ENCODE data around the gene PGR. TPM values are rescaled to one million over a fixed set of nuclear protein-coding genes. Genes with fewer than 3 reads are reported as not detected.
A peak's percentile ranks its signal among the peaks of the same experiment; 100 is the strongest.

The PGR gene
- total RNA-seq, 1 donor = 0.63 TPM

- no peak overlapping the region for H3K4me3 ChIP-seq (ENCODE audit: low read depth, low read length)
- TF ChIP-seq CTCF (IDR thresholded peaks at IDR 0.05; ENCODE audit: insufficient read depth, low read length) = no peak
- no peak for DNase-seq (ENCODE audit: low read depth)
Measured at GRCh38 chr11:101043940-101044339, 85.7 kb downstream of the PGR start.

GRCh38 chr11:101035872-101036271 lies 93.7 kb downstream of the PGR start:
- H3K4me3 ChIP-seq (ENCODE audit: low read depth, low read length) = no peak overlapping the region
- no peak for TF ChIP-seq CTCF (IDR thresholded peaks at IDR 0.05; ENCODE audit: insufficient read depth, low read length)
- no peak for DNase-seq (ENCODE audit: low read depth)

- DNase-seq (ENCODE audit: low read depth) = peak; percentile 27
- TF ChIP-seq CTCF (IDR thresholded peaks at IDR 0.05; ENCODE audit: insufficient read depth, low read length) = no peak
Measured at GRCh38 chr11:101034076-101034475, 95.5 kb downstream of the PGR start.

GRCh38 chr11:101032991-101033390 lies 96.6 kb downstream of the PGR start:
- H3K4me3 ChIP-seq (ENCODE audit: low read depth, low read length) = no peak overlapping the region
- no peak for DNase-seq (ENCODE audit: low read depth)
- no peak for TF ChIP-seq CTCF (IDR thresholded peaks at IDR 0.05; ENCODE audit: insufficient read depth, low read length)

More at GRCh38 chr11:101034076-101034475, 95.5 kb downstream of the PGR start:
- no peak overlapping the region for H3K4me3 ChIP-seq (ENCODE audit: low read depth, low read length)

GRCh38 chr11:101031713-101032112 lies 97.9 kb downstream of the PGR start:
- DNase-seq (ENCODE audit: low read depth) = no peak
- TF ChIP-seq CTCF (IDR thresholded peaks at IDR 0.05; ENCODE audit: insufficient read depth, low read length) = no peak
- H3K4me3 ChIP-seq (ENCODE audit: low read depth, low read length) = no peak overlapping the region

GRCh38 chr11:101030692-101031091 lies 98.9 kb downstream of the PGR start:
- no peak overlapping the region for H3K4me3 ChIP-seq (ENCODE audit: low read depth, low read length)
- DNase-seq (ENCODE audit: low read depth) = no peak
- no peak for TF ChIP-seq CTCF (IDR thresholded peaks at IDR 0.05; ENCODE audit: insufficient read depth, low read length)

- no peak for TF ChIP-seq CTCF (IDR thresholded peaks at IDR 0.05; ENCODE audit: insufficient read depth, low read length)
- DNase-seq (ENCODE audit: low read depth) = no peak
- H3K4me3 ChIP-seq (ENCODE audit: low read depth, low read length) = no peak overlapping the region
Measured at GRCh38 chr11:101030015-101030414, 99.6 kb downstream of the PGR start.
